ENCODE data around the gene CYTIP. TPM values are rescaled to one million over a fixed set of nuclear protein-coding genes. Genes with fewer than 3 reads are reported as not detected.

Gene CYTIP
- total and polyA plus RNA-seq, 12 donors = 0.73 to 13.7 (median 1.6) TPM

DNA sequence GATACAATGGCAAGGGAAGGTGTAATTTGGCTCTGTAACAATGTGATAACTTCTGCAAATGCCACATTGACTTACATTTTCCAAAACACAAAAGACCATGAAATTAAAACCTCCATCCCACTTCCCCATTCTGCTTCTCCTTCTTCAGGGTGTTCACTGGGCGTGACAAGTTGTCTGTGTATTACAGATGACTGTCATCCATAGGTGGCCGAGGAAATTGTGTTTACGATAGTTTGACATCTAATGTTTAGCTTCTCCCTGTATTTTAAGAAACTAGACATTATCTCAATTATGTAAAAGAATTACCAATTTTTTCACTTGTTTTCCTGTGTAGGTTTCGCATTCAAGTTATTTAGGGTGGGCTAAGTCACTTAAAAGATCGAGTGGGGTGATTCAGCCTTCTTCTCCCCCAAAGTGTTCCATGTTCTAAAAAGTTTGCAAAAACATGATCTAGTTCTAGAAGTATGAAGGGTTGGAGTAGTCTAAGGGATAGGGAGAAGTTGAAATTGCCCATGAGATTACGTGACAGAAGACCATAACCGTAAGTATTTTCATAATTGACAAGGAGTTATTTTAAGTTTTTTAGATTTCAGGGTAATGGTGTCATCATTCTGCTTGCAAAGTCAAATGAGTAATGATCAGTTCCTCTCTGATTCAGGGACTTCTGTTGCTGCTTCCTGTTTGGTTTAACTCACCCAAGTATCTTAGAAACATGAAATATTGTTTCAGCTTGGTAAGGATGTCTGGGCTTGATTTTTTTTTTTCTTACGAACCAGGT, 25.2 kb upstream of the CYTIP start:
- Histone ChIP-seq H3K27me3 (no peaks in the 10 kb centered on the region), H3K36me3 (no peaks in the 10 kb centered on the region), H3K4me3 (no peak overlapping the region), H3K4me1 (peaks cover 0 to 31% (median 0%) of the 10 kb centered on the region in 9 donors), H3K9me3 (no peaks in the 10 kb centered on the region), H3K27ac (peak overlapping the region in 4 of 10 donors; percentile 16 to 87 (median 52))
- ATAC-seq = peak in 6 of 8 donors; percentile 49 to 71 (median 61)
- intact Hi-C loops (cut with DNase I) = no loop called here
- DNase-seq = no peak
- TF ChIP-seq, protein P1, sequence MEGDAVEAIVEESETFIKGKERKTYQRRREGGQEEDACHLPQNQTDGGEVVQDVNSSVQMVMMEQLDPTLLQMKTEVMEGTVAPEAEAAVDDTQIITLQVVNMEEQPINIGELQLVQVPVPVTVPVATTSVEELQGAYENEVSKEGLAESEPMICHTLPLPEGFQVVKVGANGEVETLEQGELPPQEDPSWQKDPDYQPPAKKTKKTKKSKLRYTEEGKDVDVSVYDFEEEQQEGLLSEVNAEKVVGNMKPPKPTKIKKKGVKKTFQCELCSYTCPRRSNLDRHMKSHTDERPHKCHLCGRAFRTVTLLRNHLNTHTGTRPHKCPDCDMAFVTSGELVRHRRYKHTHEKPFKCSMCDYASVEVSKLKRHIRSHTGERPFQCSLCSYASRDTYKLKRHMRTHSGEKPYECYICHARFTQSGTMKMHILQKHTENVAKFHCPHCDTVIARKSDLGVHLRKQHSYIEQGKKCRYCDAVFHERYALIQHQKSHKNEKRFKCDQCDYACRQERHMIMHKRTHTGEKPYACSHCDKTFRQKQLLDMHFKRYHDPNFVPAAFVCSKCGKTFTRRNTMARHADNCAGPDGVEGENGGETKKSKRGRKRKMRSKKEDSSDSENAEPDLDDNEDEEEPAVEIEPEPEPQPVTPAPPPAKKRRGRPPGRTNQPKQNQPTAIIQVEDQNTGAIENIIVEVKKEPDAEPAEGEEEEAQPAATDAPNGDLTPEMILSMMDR (IDR thresholded peaks at IDR 0.05) = no peak
- 66 to 73% methylated on average over 8 of the region's 8 CpGs for WGBS, 2 donors

DNA sequence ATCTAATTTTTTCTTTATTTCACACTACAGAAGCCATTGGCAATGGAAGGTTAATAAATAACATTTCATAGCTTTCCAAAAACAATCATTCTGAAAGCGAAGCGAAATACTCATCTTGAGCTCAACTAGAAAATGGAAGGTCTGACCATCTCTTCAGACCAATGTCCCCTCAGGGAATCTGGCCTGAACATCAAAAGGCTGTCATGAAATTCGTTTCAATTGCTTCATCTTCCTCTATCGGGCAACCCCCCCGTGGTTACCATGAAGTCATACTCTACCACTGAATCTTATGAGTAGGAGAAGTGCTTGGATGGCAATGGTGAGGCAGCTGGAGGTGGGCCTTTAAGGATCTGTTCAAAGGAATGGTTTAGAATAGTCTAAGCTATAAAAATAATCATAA, 22.9 kb upstream of the CYTIP start:
- DNase-seq = no peak

DNA sequence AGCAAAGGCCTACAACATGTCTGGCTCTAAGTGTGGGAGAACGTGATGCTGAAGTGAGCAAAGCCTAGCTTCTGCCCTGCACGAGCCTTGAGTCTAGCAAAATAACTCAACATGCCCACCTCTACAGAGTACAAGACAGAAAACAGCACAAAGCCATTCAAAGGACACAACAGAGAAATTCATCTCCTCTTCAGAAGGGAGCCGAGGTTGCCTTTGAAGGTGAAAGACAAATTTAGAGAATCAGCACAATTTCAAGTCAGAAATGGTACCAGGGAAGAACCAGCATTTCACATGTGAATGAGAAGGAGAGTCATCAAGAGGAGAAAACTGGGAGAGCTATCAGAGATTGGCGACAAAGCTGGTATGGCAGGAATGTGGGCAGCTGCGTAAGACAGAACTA, 21.7 kb upstream of the CYTIP start:
- no peak for DNase-seq
- Histone ChIP-seq H3K27me3 (no peaks in the 10 kb centered on the region), H3K4me3 (no peak overlapping the region), H3K9me3 (no peaks in the 10 kb centered on the region), H3K36me3 (no peaks in the 10 kb centered on the region), H3K4me1 (peaks cover 0 to 42% (median 0%) of the 10 kb centered on the region in 9 donors), H3K27ac (no peak overlapping the region)
- TF ChIP-seq, protein P1 (IDR thresholded peaks at IDR 0.05) = no peak
- 62 to 70% methylated on average over 5 of the region's 5 CpGs for WGBS, 2 donors
- intact Hi-C loops (cut with DNase I) = no loop called here
- no peak for ATAC-seq

More for the DNA sequence above, 22.9 kb upstream of the CYTIP start:
- TF ChIP-seq, protein P1 (IDR thresholded peaks at IDR 0.05) = no peak
- H3K4me1 ChIP-seq = peaks cover 0 to 42% (median 0%) of the 10 kb centered on the region in 9 donors
- no peak overlapping the region for H3K4me3 ChIP-seq
- no peak overlapping the region for H3K27ac ChIP-seq
- no peaks in the 10 kb centered on the region for H3K9me3 ChIP-seq
- H3K27me3 ChIP-seq = no peaks in the 10 kb centered on the region
- intact Hi-C loops (cut with DNase I) = no loop called here
- 79 to 90% methylated on average over 5 of the region's 5 CpGs for WGBS, 2 donors
- no peaks in the 10 kb centered on the region for H3K36me3 ChIP-seq
- ATAC-seq = no peak

- DNase-seq (no peak), ATAC-seq (no peak)
- no peaks in the 10 kb centered on the region for H3K36me3 ChIP-seq
- H3K4me3 ChIP-seq = no peak overlapping the region
- H3K27ac ChIP-seq = peak overlapping the region in 1 of 10 donors; percentile 1
- H3K4me1 ChIP-seq = peaks cover 0 to 24% (median 0%) of the 10 kb centered on the region in 9 donors
- WGBS, 2 donors = 83 to 91% methylated on average over 6 of the region's 6 CpGs
- no peaks in the 10 kb centered on the region for H3K9me3 ChIP-seq
- TF ChIP-seq, protein P1 (IDR thresholded peaks at IDR 0.05) = no peak
- intact Hi-C loops (cut with DNase I) = no loop called here
- no peaks in the 10 kb centered on the region for H3K27me3 ChIP-seq
These were observed 19.1 kb upstream of the CYTIP start for GRCh38 chr2:157463002-157463401.

Measured in heart right ventricle (tissue), 16 donors.